Sigmoid colon (tissue), 4 donors: Measurements from ENCODE around the gene TTLL11.

ENCODE experiments used
- CTCF ChIP-seq, 4 experiments: fragments of 450-650 bp in 3 of 4; fragments of 200-600 bp in 1 of 4; IDR thresholded peaks; one replicate each; pipeline ENCODE4 v1.5.1; 2016 to 2019; ENCODE audit warnings: antibody characterized with exemption in 4 of 4, mild to moderate bottlenecking in 3 of 4, moderate library complexity in 2 of 4
- POLR2A ChIP-seq, 2 donors: fragments of 450-650 bp; IDR thresholded peaks; one replicate each; pipeline ENCODE4 v1.6.1; 2016; ENCODE audit warnings: antibody characterized with exemption in 2 of 2, mild to moderate bottlenecking in 2 of 2, moderate library complexity in 2 of 2
- POLR2AphosphoS5 ChIP-seq, 4 donors: sonication (generic); formaldehyde crosslinking; IDR thresholded peaks; one replicate each; pipeline ENCODE4 v1.6.1; 2017; ENCODE audit warnings: antibody characterized with exemption in 4 of 4

DNA sequence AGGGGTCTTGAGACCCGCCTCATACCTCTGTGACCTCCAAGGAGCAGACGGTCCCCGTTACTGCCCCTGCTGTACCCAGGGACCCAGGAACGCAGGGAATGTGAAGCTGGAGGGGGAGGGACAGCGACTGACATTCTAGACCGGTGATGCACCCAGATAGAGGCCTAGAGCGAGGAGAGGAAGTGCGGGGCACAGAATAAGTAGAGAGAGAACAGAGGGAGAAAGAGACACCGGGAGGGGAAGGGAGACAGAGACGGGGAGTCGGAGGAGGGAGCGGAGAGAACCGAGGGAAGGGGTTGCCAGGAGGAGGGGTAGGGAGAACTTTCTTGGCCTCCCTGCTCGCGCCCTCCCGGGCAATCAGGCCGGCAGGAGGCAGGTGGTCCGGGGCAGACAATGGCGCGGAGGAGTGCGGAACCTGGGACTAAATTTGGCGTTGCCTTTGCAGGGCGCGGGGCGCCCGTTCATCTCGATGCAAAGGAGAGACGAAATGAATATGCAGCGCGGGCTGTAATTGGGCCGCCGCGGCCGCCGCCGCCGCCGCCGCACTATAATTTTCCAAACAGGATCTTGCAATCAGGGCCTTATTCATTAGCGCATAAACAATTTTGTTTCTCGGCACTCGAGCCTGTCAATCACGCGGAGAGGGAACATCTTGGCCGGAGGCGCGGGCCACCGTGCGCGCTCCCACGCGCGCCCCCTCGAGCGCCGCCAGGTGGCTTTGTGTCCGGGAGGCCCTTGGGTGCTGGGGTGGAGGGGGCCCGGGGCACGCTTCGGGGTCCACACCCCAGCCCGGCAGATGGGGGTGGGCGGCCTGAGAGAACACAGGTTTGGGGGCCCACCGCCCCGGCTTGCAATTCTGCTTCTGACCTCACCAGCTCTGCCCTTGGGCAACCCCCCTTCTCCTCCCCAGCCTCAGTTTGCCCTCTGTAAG, 33.5 kb upstream of the TTLL11 start:
- TF ChIP-seq CTCF (IDR thresholded peaks at IDR 0.05) (peak in 1 of 4 experiments; percentile 12), POLR2AphosphoS5 (IDR thresholded peaks at IDR 0.05) (no peak), POLR2A (IDR thresholded peaks at IDR 0.05) (no peak)
